GM18873 (cell line): Measurements from ENCODE around the gene TSPAN17.

Source experiments
- ATAC-seq: cut with Tn5 transposase; IDR thresholded peaks from one replicate; pipeline ENCODE4 v1.9.1; 2021; ENCODE audit warnings: mild to moderate bottlenecking, moderate library complexity, moderate number of reproducible peaks; ENCODE audit not compliant: unreplicated experiment, low FRiP score

TSPAN17 gene

DNA sequence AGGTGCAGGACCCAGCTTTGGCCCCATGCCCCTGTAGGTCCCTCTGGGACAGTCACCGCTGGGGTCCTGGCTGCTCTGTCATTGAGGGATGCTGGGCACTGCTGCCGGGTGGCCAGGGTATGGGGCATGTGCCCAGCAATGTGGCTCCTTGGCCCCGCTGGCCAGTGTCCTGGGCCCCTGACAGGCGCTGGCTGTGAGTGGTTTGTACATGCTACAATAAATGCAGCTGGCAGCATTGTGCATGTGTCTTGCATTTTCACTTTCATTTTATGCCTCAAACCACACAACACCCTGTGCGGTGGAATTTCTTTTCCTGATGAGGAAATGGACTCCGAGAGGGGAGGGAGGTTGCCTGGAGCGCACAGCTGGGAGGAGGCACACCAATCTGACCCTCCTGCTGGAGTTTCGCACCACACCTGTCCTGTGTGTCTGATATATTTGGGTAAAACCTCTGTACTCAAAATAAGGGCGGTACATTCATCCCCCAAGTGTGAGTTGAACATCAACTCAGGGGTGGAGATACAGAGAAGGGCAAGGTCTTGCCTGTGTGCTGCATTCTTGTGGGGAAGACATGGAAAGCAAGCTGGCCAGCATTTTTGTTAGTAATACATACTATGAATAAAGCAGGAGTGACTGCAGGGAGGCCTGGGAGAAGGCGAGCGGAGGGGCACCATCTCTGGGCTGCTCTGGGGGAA, 11.7 kb downstream of the TSPAN17 start:
- no peak for ATAC-seq

DNA sequence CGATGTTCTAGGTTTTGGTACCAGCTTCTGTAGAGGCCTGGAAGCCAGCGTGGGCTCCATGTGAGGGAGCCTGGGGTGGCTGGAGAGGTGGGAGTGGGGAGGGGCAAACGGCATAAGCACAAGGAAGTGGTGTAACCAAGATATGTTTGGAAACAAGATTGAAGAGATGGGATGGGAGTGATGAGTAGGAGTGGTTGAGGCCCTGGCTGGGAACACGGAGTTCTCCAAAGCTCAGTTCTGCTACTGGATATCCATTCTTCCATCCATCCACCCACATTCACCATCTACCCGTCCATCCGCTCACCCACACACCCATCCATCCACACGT, 12.2 kb downstream of the TSPAN17 start:
- no peak for ATAC-seq

DNA sequence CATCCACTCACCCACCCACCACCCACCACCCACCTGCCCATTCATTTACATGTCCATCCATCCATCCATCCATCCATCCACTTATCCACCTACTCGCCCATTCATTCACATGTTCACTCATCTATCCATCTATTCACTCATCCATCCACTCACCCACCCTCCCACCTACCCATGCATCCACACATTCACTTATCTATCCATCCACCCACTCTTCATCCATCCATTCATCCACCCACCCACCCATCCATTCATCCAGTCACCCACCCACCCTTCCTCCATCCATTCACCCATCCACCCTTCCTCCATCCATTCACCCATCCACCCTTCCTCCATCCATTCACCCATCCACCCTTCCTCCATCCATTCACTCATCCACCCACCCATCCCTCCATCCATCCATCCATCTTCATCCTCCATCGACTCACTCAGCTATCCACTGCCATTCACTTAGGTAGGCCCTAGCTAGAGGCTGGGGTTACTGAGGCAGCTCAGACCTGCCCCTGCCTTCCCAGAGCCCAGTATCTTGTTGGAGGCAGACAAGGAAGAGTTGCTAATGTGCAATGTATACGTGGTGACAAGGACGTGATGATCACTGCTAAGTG, 12.7 kb downstream of the TSPAN17 start:
- no peak for ATAC-seq

- ATAC-seq, result no peak
Measured at GRCh38 chr5:176660530-176660859, 13.2 kb downstream of the TSPAN17 start.

DNA sequence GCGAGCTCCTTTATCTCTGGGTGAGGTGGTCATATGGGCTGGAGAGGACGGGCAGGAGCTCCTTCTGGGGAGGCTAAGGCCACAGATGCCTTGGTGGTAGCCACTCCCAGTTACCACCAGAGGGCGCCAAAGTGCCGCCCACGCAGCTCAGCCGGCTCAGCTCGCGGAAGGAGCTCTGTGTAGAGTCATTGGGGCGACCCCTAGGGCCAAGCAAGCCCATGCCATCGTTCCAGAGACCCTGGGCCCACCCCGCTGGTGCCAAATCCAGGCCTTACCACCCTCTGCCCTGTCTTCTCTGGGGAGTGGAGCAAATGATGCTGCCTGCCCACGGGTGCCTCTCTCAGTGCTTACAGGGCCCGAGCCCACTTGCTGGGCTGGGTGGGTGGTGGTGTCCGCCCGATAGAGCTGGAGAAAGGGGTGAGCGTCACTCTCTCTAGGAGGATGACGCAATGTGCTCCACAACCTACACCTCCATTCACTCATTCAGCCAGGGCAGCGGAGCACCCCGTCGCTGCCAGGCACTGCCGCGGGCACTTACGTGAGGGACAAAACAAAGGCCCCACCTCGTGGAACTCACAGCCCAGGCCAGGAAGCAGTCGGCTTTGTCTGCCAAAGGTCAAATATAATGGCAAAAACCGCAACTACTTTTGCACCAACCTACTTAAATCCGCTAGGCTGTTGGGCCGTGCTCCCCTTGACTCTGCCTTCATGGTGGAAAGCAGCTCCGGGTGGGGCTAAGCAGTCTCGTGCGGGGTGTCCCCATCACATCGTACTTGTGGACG, 13.8 kb downstream of the TSPAN17 start:
- ATAC-seq, result no peak

- no peak for ATAC-seq
Measured at GRCh38 chr5:176661676-176662075, 14.4 kb downstream of the TSPAN17 start.

- ATAC-seq, result no peak
Measured at GRCh38 chr5:176662371-176663333, 15.4 kb downstream of the TSPAN17 start.

DNA sequence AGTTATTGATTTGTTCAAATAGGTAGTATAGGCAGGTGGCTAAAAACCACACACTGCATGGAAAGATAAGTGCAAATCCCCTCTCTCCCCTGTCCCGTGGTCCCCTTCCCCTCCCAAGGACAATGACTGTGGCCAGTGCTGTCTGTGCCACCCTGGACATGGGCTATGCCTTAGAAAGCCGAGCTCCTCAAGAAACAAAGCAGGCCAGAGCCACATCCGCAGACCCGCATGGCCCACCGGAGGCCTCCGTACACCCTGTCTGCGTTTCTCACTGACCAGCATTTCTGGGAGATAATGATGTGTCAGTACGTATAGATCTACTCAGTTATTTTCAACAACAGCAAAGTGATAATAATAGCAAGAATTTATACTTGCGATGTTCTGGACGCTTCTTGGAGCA, 16.3 kb downstream of the TSPAN17 start:
- no peak for ATAC-seq

DNA sequence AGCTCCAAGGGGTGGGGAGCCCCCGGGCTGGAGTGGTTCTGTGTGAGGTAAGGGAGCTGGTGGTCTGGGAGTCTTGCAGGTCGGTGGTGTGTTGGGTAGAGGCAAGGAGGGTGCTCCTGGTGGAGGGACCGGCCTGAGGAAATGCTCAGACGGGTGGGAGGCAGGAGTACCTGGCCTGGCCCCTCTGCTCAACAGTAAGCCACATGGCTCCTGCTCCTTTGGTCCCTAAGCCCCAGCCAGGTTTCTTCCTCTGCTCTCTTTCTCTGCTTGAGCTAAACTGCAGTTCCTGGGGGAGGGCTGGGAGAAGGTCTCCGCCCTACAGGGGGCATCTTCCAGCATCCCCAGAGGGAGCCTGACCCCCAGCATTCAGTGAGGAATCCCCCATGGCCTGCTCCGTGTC, 17.2 kb downstream of the TSPAN17 start:
- no peak for ATAC-seq

- ATAC-seq, result no peak
Measured at GRCh38 chr5:176664886-176665285, 17.6 kb downstream of the TSPAN17 start.

GRCh38 chr5:176665517-176665916, 18.2 kb downstream of the TSPAN17 start:
- no peak for ATAC-seq

GRCh38 chr5:176667637-176668036, 20.4 kb downstream of the TSPAN17 start:
- no peak for ATAC-seq

DNA sequence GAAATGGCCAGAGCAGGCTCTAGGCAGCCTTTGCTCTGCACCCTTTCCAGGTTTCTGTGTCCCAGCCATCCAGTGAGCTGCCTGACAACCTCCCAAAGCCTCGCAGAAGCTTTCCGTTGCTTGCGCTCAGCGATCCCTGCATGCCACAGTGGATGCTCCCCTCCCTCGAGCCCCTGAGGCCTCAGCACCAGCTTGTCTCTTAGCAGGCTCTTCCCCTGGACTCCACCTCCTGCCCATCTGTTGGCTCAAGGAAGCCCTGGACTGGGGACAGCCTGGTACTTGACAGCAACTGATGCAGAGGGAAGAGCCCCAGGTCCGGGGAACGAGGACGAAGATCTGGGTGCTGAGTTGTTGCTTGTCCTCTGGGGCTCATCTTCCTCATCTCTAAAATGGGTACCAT, 23.2 kb downstream of the TSPAN17 start:
- no peak for ATAC-seq

DNA sequence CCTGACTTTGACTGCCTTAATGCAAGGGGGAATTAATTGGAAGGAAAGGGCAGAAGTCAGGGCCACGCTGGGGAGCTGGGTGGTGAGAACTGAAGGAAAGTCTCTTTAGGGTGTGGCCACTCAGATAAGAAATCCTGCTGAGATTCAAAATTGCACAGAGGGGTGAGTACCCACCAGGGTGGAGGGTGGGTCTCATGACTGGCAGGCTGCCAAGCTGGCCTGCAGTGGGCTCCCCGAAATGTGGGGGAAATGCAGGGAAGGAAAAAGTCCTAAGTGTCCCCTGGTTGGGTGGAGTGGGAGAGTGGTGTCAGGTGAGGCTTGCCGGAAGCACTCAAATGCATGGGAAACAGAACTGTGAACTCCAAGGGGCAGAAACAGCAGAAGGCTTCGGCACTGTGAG, 24.1 kb downstream of the TSPAN17 start:
- ATAC-seq, result no peak

DNA sequence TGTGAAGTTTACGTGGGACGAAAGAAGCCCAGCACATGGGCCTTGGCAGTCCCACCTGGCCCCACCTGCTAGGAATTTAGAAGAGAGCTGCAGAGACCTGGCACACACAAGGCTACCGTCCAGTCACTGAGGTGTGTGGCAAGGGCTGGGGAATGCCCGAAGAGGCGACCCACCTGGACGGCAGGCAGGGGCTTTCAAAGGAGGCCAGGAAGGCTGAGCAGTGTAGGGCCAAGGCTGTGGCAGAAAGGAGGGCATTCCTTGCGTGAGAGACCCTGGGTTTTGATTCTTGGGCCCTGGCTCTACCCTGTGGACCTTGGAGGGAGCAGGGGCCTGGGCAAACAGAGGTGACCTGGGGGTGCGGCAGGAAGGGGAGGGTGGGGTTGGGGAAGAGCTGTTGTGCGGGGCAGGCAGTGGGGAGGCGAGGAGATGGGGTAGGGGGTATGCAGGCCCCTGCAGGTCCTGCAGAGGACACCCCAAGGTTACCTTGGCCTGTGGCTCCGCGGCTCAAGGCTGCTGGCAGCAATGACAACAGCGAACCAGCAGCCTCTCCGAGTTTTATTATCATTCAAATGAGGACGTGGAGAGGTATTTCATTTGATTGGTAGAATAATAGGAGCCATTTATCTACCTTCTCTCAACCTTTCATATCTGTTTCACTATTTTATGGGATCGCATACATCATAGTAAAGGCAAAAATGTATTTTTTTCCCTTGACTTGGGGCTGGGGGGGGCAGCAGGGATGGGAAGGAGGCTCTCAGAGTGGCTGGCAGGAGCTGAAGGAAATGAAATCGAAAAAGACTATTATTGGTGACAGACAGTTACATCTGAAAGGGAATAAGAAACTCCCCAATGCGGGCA, 24.8 kb downstream of the TSPAN17 start:
- no peak for ATAC-seq

- ATAC-seq, result no peak
Measured at GRCh38 chr5:176673651-176674583, 26.6 kb downstream of the TSPAN17 start.

DNA sequence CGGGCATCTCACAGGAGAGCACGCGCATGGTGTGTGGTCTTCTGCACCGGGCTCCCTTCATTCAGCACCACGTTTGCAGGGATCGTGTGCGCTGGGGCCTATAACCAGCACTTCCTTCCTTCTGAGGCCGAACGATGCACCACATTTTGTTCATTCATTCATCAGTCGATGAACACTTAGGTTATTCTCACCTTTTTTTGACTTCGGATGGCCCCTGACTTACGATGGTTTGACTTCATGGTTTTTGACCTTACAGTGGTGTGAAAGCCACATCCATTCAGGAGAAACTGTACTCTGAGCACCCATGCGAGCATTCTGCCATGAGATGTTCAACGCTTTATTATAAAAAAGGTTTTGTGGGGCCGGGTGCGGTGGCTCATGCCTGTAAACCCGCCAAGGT, 27.5 kb downstream of the TSPAN17 start:
- no peak for ATAC-seq

DNA sequence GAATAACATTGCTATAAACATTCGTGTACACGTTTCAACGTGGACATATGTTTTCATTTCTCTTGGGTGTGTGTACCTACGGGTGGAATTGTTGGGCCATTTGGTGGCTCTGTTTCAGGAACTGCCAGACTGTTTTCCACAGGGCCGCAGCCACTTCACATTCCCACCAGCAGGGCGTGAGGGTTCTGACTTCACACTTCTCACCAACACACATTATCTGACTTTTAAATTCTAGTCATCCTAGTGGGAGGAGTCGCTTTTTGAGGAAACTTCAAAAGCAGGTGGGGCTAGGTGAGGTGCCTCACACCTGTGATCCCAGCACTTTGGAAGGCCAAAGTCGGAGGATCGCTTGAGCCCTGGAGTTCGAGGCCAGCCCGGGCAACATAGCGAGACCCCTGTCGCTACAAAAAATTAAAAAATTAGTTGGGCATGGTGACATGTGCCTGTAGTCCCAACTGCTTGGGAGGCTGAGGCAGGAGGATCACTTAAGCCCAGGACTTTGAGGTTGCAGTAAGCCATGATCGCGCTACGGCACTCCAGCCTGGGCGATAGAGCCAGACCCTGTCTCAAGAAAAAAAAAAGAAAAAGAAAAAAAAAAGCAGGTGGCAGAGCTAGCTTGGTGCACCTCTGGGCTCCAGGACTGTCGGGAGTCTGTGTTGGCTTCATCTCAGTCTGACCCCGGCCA, 28.5 kb downstream of the TSPAN17 start:
- ATAC-seq, result no peak
